ENCODE measurements around the gene SOAT2. TPM values are rescaled to one million over a fixed set of nuclear protein-coding genes. Genes with fewer than 3 reads are reported as not detected.
A peak's percentile ranks its signal among the peaks of the same experiment; 100 is the strongest.

Gene SOAT2
- total RNA-seq, 4 donors from 2014 or later: 0.31 TPM; not detected in 3

GRCh38 chr12:53096759-53097158 is 6.5 kb upstream of the SOAT2 start:
- Histone ChIP-seq H3K27me3 (no peaks in the 10 kb centered on the region), H3K9me3 (no peaks in the 10 kb centered on the region), H3K4me3 (peak overlapping the region; percentile 43 to 83), H3K27ac (peak overlapping the region; percentile 56 to 97 (median 89)), H3K4me1 (peaks cover 0 to 73% (median 32%) of the 10 kb centered on the region in 3 donors), H3K36me3 (peaks cover 0 to 15% of the 10 kb centered on the region in 2 donors)
- TF ChIP-seq, protein P1, sequence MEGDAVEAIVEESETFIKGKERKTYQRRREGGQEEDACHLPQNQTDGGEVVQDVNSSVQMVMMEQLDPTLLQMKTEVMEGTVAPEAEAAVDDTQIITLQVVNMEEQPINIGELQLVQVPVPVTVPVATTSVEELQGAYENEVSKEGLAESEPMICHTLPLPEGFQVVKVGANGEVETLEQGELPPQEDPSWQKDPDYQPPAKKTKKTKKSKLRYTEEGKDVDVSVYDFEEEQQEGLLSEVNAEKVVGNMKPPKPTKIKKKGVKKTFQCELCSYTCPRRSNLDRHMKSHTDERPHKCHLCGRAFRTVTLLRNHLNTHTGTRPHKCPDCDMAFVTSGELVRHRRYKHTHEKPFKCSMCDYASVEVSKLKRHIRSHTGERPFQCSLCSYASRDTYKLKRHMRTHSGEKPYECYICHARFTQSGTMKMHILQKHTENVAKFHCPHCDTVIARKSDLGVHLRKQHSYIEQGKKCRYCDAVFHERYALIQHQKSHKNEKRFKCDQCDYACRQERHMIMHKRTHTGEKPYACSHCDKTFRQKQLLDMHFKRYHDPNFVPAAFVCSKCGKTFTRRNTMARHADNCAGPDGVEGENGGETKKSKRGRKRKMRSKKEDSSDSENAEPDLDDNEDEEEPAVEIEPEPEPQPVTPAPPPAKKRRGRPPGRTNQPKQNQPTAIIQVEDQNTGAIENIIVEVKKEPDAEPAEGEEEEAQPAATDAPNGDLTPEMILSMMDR (IDR thresholded peaks at IDR 0.05): no peak
- TF ChIP-seq POLR2AphosphoS5 (IDR thresholded peaks at IDR 0.05): no peak
- TF ChIP-seq EP300 (IDR thresholded peaks at IDR 0.05): no peak
- no peak for TF ChIP-seq POLR2A (IDR thresholded peaks at IDR 0.05)
- 42 to 54% methylated on average over 5 to 8 of the region's 9 CpGs for WGBS, 2 donors (ENCODE audit: low coverage in 1 of 2)
- ATAC-seq: no peak

- Histone ChIP-seq H3K9me3 (no peaks in the 10 kb centered on the region), H3K27me3 (no peaks in the 10 kb centered on the region), H3K4me1 (peaks cover 0 to 73% (median 32%) of the 10 kb centered on the region in 3 donors), H3K4me3 (peak overlapping the region; percentile 43 to 83), H3K36me3 (peaks cover 0 to 19% of the 10 kb centered on the region in 2 donors), H3K27ac (peak overlapping the region; percentile 56 to 97 (median 89))
- 0 to 14% methylated on average over 1 to 6 of the region's 9 CpGs for WGBS, 2 donors (ENCODE audit: low coverage in 1 of 2)
- TF ChIP-seq, protein P1 (IDR thresholded peaks at IDR 0.05): no peak
- peak; percentile 34 for TF ChIP-seq POLR2AphosphoS5 (IDR thresholded peaks at IDR 0.05)
- ATAC-seq: peak; percentile 37
These were observed 6.1 kb upstream of the SOAT2 start for GRCh38 chr12:53097207-53097563.

DNA sequence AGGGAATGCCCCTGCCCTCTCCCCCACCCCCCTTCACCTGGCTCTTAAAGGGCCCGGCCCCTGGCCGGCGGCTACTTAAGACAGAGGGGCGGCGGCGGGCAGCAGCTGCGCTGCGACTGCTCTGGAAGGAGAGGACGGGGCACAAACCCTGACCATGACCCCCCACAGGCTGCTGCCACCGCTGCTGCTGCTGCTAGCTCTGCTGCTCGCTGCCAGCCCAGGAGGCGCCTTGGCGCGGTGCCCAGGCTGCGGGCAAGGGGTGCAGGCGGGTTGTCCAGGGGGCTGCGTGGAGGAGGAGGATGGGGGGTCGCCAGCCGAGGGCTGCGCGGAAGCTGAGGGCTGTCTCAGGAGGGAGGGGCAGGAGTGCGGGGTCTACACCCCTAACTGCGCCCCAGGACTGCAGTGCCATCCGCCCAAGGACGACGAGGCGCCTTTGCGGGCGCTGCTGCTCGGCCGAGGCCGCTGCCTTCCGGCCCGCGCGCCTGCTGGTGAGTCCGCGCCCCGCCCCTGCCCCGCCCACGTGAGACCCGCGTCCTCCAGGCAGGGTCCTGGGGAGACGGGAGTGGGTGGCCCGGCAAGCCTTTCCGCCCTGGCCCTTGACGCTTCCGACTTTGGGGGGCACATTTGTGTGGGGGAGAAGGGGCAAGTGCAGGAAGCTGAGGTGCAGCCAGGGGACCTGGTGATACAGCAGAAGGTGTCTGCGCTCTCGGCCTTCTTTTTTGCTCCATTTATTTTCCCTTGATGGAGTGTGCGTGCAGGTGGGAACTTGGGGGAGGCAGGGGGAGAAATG is 5.5 kb upstream of the SOAT2 start, which contains the start of gene IGFBP6:
Gene IGFBP6 (plus strand): TSS at position 104 of the 790 bp plus-strand sequence. CDS start 51 bp downstream, at position 155.
- peaks cover 0 to 25% of the 10 kb centered on the region in 2 donors for H3K36me3 ChIP-seq
- H3K27ac ChIP-seq: peak within 1 kb of the TSS; percentile 56 to 97 (median 89)
- ATAC-seq: peak; percentile 46
- no peaks in the 10 kb centered on the region for H3K27me3 ChIP-seq
- no peaks in the 10 kb centered on the region for H3K9me3 ChIP-seq
- WGBS, 2 donors (ENCODE audit: low coverage in 1 of 2): 0% methylated on average over 2 of the region's 51 CpGs; no CpG with 5 or more reads in 1 of the 2 donors
- peaks cover 0 to 75% (median 32%) of the 10 kb centered on the region in 3 donors for H3K4me1 ChIP-seq
- TF ChIP-seq, protein P1 (IDR thresholded peaks at IDR 0.05): peak in 3 of 4 experiments; percentile 45 to 55 (median 54)
- TF ChIP-seq POLR2A (IDR thresholded peaks at IDR 0.05): peak; percentile 43 to 70
- no peak for TF ChIP-seq EP300 (IDR thresholded peaks at IDR 0.05)
- TF ChIP-seq POLR2AphosphoS5 (IDR thresholded peaks at IDR 0.05): peak; percentile 10
- H3K4me3 ChIP-seq: peak within 1 kb of the TSS; percentile 43 to 83

DNA sequence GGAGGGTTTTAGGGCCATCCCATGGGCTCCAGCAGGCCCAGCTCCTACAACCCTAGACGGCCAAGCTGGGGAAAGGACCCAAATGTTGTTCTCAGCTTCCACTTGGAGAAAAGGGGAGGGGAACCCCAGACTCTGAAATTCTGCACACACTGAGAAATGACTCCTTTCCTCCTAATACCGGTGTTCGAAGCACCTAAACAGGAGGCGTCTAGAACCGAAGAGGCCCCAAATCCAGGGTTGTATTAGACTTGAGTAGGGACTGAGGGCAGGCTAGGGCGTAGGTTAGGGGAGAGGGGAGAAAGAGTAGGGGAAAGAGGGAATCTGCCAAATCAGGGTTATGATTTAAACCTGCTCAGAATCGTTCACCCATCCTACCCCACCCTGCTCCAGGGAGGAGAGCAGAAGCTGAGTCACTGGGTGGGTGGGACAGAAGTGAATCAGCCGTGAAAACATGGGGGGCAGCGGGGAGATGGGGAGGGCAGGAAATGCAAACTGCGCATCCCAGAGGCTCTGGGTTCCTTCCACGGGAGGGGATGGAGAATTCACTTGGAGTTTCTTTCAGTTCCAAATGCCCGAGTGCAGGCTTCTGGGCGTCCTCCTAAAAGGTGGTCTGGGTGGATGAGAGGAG is 4.8 kb upstream of the SOAT2 start:
- Histone ChIP-seq H3K36me3 (peaks cover 0 to 28% of the 10 kb centered on the region in 2 donors), H3K27ac (peak overlapping the region; percentile 56 to 97 (median 89)), H3K9me3 (no peaks in the 10 kb centered on the region), H3K27me3 (no peaks in the 10 kb centered on the region), H3K4me1 (peaks cover 0 to 79% (median 32%) of the 10 kb centered on the region in 3 donors), H3K4me3 (peak overlapping the region; percentile 43 to 83)
- WGBS, 2 donors (ENCODE audit: low coverage in 1 of 2): 17 to 20% methylated on average over 2 to 12 of the region's 13 CpGs
- no peak for TF ChIP-seq POLR2A (IDR thresholded peaks at IDR 0.05)
- TF ChIP-seq POLR2AphosphoS5 (IDR thresholded peaks at IDR 0.05): peak; percentile 46
- ATAC-seq: peak; percentile 32

- WGBS, 2 donors (ENCODE audit: low coverage in 1 of 2): 0 to 16% methylated on average over 6 of the region's 6 CpGs
- peak; percentile 83 for ATAC-seq
- peak overlapping the region; percentile 43 to 83 for H3K4me3 ChIP-seq
- H3K27ac ChIP-seq: peak overlapping the region; percentile 56 to 97 (median 89)
- H3K36me3 ChIP-seq: peaks cover 0 to 28% of the 10 kb centered on the region in 2 donors
- H3K27me3 ChIP-seq: no peaks in the 10 kb centered on the region
- TF ChIP-seq POLR2A (IDR thresholded peaks at IDR 0.05): peak; percentile 34 to 43
- TF ChIP-seq POLR2AphosphoS5 (IDR thresholded peaks at IDR 0.05): peak; percentile 93
- TF ChIP-seq, protein P1 (IDR thresholded peaks at IDR 0.05): peak; percentile 94 to 98 (median 97)
- TF ChIP-seq EP300 (IDR thresholded peaks at IDR 0.05): no peak
- no peaks in the 10 kb centered on the region for H3K9me3 ChIP-seq
- peaks cover 0 to 74% (median 32%) of the 10 kb centered on the region in 3 donors for H3K4me1 ChIP-seq
These were observed 4.0 kb upstream of the SOAT2 start for GRCh38 chr12:53099071-53099882.

Data from gastroesophageal sphincter (tissue), 4 donors.